CD14-positive monocyte (primary cell): ENCODE results near the gene ARHGEF7. TPM values are rescaled to one million over a fixed set of nuclear protein-coding genes. Genes with fewer than 3 reads are reported as not detected.

ENCODE experiments used
- DNase-seq, 3 donors: peaks; one replicate each; pipeline ENCODE4 v3.0.0-alpha.2; 2011 to 2022
- H2AFZ ChIP-seq: 2 replicates; pipeline ENCODE4 v1.6.0; 2012; ENCODE audit warnings: mild to moderate bottlenecking, low read depth, low read length, inconsistent platforms; ENCODE audit not compliant: insufficient read depth, poor library complexity, severe bottlenecking
- H3K27ac ChIP-seq, 2 donors: 1 replicate in 1 of 2; 2 replicates in 1 of 2; pipeline ENCODE4 v1.5.1; 2012 to 2013; ENCODE audit warnings: low read length in 2 of 2, control low read depth in 1 of 2, inconsistent platforms in 1 of 2, low read depth in 1 of 2, mild to moderate bottlenecking in 1 of 2
- H3K27me3 ChIP-seq, 2 donors: one replicate each; pipeline versions ENCODE4 v1.6.0 to v1.6.1; 2011 to 2013; ENCODE audit warnings: low read length in 2 of 2; ENCODE audit not compliant: control insufficient read depth in 2 of 2, insufficient read depth in 2 of 2
- H3K36me3 ChIP-seq, 2 donors: replicated peaks in 1 of 2; 1 replicate in 1 of 2; 2 replicates in 1 of 2; pipeline versions ENCODE4 v1.5.1 to v1.6.1; 2012 to 2013; ENCODE audit warnings: low read length in 2 of 2, control low read depth in 1 of 2, inconsistent platforms in 1 of 2, mild to moderate bottlenecking in 1 of 2; ENCODE audit not compliant: insufficient read depth in 2 of 2, control insufficient read depth in 1 of 2
- H3K4me1 ChIP-seq, 2 donors: 1 replicate in 1 of 2; 2 replicates in 1 of 2; pipeline versions ENCODE4 v1.5.1 to v1.6.1; 2012 to 2013; ENCODE audit warnings: low read length in 2 of 2, control low read depth in 1 of 2, inconsistent platforms in 1 of 2, mild to moderate bottlenecking in 1 of 2, moderate library complexity in 1 of 2; ENCODE audit not compliant: insufficient read depth in 2 of 2, control insufficient read depth in 1 of 2
- H3K4me2 ChIP-seq: replicated peaks from 2 replicates; pipeline ENCODE3; 2012; ENCODE audit warnings: low read length, moderate library complexity, mild to moderate bottlenecking; ENCODE audit not compliant: poor library complexity, severe bottlenecking; ENCODE audit errors: extremely low read depth
- H3K4me3 ChIP-seq, 3 experiments: fragments of 200-600 bp in 1 of 3; sonication (generic) in 1 of 3; replicated peaks in 1 of 3; 1 replicate in 2 of 3; 2 replicates in 1 of 3; pipeline ENCODE4 v1.5.1; 2011 to 2013; ENCODE audit warnings: low read length in 3 of 3, mild to moderate bottlenecking in 3 of 3, control low read depth in 2 of 3, low read depth in 2 of 3, inconsistent platforms in 1 of 3, moderate library complexity in 1 of 3
- H3K79me2 ChIP-seq: 2 replicates; pipeline ENCODE4 v1.6.0; 2012; ENCODE audit warnings: mild to moderate bottlenecking, control low read depth, inconsistent platforms, low read length, moderate library complexity; ENCODE audit not compliant: insufficient read depth
- H3K9ac ChIP-seq: 2 replicates; pipeline ENCODE4 v1.6.0; 2017; ENCODE audit warnings: low read length, mild to moderate bottlenecking; ENCODE audit not compliant: insufficient read depth, poor library complexity, severe bottlenecking
- H3K9me3 ChIP-seq, 2 donors: replicated peaks in 1 of 2; 1 replicate in 1 of 2; 2 replicates in 1 of 2; pipeline versions ENCODE4 v1.5.1 to v1.6.1; 2012 to 2013; ENCODE audit warnings: low read length in 2 of 2, control low read depth in 1 of 2; ENCODE audit not compliant: control insufficient read depth in 1 of 2, insufficient read depth in 1 of 2
- H4K20me1 ChIP-seq: 2 replicates; pipeline ENCODE4 v1.6.0; 2012; ENCODE audit warnings: mild to moderate bottlenecking, low read length, control low read depth, moderate library complexity; ENCODE audit not compliant: insufficient read depth
- H3K27ac Mint-ChIP-seq, 7 donors: one replicate each; pipeline ENCODE4 v1.8.0; 2020; ENCODE audit warnings: mild to moderate bottlenecking in 7 of 7, mixed read lengths in 7 of 7, moderate library complexity in 6 of 7, inconsistent platforms in 2 of 7
- H3K27me3 Mint-ChIP-seq, 3 donors: one replicate each; pipeline ENCODE4 v1.8.0; 2021 to 2022; ENCODE audit warnings: low read depth in 3 of 3, mild to moderate bottlenecking in 3 of 3, mixed read lengths in 3 of 3, moderate library complexity in 3 of 3, inconsistent platforms in 1 of 3
- H3K36me3 Mint-ChIP-seq, 2 donors: one replicate each; pipeline ENCODE4 v1.8.0; 2020; ENCODE audit warnings: mixed read lengths in 2 of 2, inconsistent platforms in 1 of 2, mild to moderate bottlenecking in 1 of 2
- H3K4me1 Mint-ChIP-seq: one replicate; pipeline ENCODE4 v1.8.0; 2020; ENCODE audit warnings: mild to moderate bottlenecking, mixed read lengths
- H3K4me3 Mint-ChIP-seq, 2 donors: one replicate each; pipeline ENCODE4 v1.8.0; 2020; ENCODE audit warnings: mild to moderate bottlenecking in 2 of 2, mixed read lengths in 2 of 2, moderate library complexity in 1 of 2
- H3K9me3 Mint-ChIP-seq, 7 donors: one replicate each; pipeline ENCODE4 v1.8.0; 2020 to 2022; ENCODE audit warnings: mixed read lengths in 7 of 7, mild to moderate bottlenecking in 6 of 7, moderate library complexity in 6 of 7, inconsistent platforms in 2 of 7
- WGBS: methylation state at CpG from one replicate; pipeline ENCODE4 v1.1.5; 2013; ENCODE audit warnings: missing lambda C conversion rate; ENCODE audit not compliant: insufficient coverage; 5-methylcytosine and 5-hydroxymethylcytosine counted together
- intact Hi-C, 2 donors: fragments of 100-400 bp; cut with micrococcal nuclease; formaldehyde crosslinking; loops; one replicate each; pipeline versions ENCODE4 v1.15.0 to v1.15.1; 2023
- polyA plus RNA-seq, 3 donors: library from polyadenylated mRNA; depleted of rRNA in 1 of 3; unstranded in 2 of 3; stranded (reverse) in 1 of 3; fragments of 300-500 nt in 2 of 3; fragments of >200 nt in 1 of 3; fragmentation: Illumina TruSeq in 2 of 3; gene quantifications; 1 replicate in 2 of 3; 2 replicates in 1 of 3; pipeline ENCODE4 v1.2.3, GENCODE V29; 2012 to 2021
- TF ChIP-seq, protein P1 (sequence below): fragments of 200-600 bp; IDR thresholded peaks from one replicate; pipeline ENCODE4 v1.8.0; 2022; ENCODE audit warnings: antibody characterized with exemption, mild to moderate bottlenecking

ARHGEF7 gene
- polyA plus RNA-seq, 3 donors, result 4.6 to 29.0 (median 6.1) TPM

DNA sequence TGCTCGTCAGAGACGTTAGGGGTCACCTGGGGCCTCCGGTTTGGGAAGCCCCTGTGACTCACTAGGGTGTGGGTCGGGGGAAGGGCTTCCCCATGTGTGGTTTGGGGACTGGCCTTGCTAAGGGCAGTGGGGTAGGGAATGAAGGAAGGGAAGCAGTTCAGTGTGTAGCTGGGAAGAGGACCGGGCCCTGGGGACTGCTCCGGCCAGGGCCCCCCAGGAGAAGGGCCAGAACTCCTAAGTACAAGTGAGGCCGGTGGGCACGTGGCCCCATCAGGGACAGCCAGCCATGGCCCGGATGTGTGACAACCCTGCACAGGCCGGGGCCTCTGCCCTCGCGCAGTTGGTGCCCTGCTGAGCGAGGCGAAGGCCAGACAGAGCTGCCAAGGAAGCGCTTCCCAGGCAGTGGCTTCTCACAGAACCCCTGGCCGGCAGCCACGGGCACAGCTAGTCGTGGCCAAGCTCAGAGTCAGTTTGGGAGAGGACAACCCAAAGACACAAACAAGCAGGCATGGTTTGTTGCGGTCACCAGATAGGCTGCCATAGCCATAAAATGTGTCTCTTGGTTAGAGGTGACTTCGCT is 231.1 kb downstream of the ARHGEF7 start:
- no peaks in the 10 kb centered on the region for H3K36me3 ChIP-seq
- no peaks in the 10 kb centered on the region for H3K79me2 ChIP-seq
- 91% methylated on average over 20 of the region's 20 CpGs for WGBS
- H3K36me3 Mint-ChIP-seq, result no peaks in the 10 kb centered on the region
- intact Hi-C loops, result no loop called here
- no peak overlapping the region for H3K4me3 Mint-ChIP-seq
- H3K9me3 Mint-ChIP-seq, result peaks cover 6 to 17% (median 11%) of the 10 kb centered on the region in 7 donors
- H3K4me2 ChIP-seq, result no peak overlapping the region
- H4K20me1 ChIP-seq, result no peaks in the 10 kb centered on the region
- H3K9ac ChIP-seq, result no peak overlapping the region
- H3K27me3 Mint-ChIP-seq, result peaks cover 2 to 6% (median 2%) of the 10 kb centered on the region in 3 donors
- DNase-seq, result no peak
- H3K4me1 Mint-ChIP-seq, result no peaks in the 10 kb centered on the region
- no peak overlapping the region for H3K4me3 ChIP-seq
- H3K27ac Mint-ChIP-seq, result no peak overlapping the region
- TF ChIP-seq, protein P1, sequence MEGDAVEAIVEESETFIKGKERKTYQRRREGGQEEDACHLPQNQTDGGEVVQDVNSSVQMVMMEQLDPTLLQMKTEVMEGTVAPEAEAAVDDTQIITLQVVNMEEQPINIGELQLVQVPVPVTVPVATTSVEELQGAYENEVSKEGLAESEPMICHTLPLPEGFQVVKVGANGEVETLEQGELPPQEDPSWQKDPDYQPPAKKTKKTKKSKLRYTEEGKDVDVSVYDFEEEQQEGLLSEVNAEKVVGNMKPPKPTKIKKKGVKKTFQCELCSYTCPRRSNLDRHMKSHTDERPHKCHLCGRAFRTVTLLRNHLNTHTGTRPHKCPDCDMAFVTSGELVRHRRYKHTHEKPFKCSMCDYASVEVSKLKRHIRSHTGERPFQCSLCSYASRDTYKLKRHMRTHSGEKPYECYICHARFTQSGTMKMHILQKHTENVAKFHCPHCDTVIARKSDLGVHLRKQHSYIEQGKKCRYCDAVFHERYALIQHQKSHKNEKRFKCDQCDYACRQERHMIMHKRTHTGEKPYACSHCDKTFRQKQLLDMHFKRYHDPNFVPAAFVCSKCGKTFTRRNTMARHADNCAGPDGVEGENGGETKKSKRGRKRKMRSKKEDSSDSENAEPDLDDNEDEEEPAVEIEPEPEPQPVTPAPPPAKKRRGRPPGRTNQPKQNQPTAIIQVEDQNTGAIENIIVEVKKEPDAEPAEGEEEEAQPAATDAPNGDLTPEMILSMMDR, result no peak
- H3K27me3 ChIP-seq, result no peaks in the 10 kb centered on the region
- H3K27ac ChIP-seq, result no peak overlapping the region
- no peak overlapping the region for H2AFZ ChIP-seq
- peaks cover 0 to 14% of the 10 kb centered on the region in 2 donors for H3K9me3 ChIP-seq
- no peaks in the 10 kb centered on the region for H3K4me1 ChIP-seq

DNA sequence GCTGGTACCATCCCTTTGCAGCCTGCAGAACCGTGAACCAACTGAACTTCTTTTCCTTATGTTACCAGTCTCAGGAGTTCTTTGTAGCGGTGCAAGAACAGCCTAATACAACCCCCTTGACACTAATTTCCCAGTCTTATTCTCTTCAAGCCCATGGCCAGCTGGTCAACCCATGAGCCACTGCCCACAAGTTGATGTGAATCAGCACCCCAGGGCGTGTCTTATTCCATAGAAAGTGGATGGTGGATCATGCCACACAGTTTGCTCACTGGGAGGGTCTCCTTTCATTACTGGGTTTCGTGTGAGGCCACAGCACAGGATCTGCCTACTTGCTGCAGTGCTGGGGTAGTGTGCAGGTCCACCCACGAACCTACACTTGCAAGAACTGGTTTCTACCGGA is 232.3 kb downstream of the ARHGEF7 start:
- Histone ChIP-seq H3K27ac (no peak overlapping the region), H3K4me1 (no peaks in the 10 kb centered on the region), H3K9ac (no peak overlapping the region), H3K4me3 (no peak overlapping the region), H3K79me2 (no peaks in the 10 kb centered on the region), H3K4me2 (no peak overlapping the region), H3K27me3 (no peaks in the 10 kb centered on the region), H4K20me1 (no peaks in the 10 kb centered on the region), H2AFZ (no peak overlapping the region), H3K36me3 (no peaks in the 10 kb centered on the region), H3K9me3 (peaks cover 0 to 14% of the 10 kb centered on the region in 2 donors)
- Mint-ChIP-seq H3K9me3 (peaks cover 6 to 17% (median 11%) of the 10 kb centered on the region in 7 donors), H3K27me3 (peaks cover 2 to 7% (median 5%) of the 10 kb centered on the region in 3 donors), H3K27ac (no peak overlapping the region), H3K36me3 (no peaks in the 10 kb centered on the region), H3K4me1 (no peaks in the 10 kb centered on the region), H3K4me3 (no peak overlapping the region)
- DNase-seq, result no peak
- intact Hi-C loops, result no loop called here
- TF ChIP-seq, protein P1, result no peak
- 90% methylated on average over 5 of the region's 6 CpGs for WGBS
